NCI-H82 (cell line): ENCODE data around the gene C1QTNF9B.
A peak's percentile ranks its signal among the peaks of the same experiment; 100 is the strongest.
"Not testable (repeated sequence)": the region's sequence is repeated elsewhere in the genome, so short reads cannot be mapped to it uniquely, and the experiment has no call there.

ENCODE experiments used
- DNase-seq: peaks from one replicate; lab custom pipeline; 2025; lab: John Stamatoyannopoulos, UW

C1QTNF9B gene

GRCh38 chr13:23897452-23897919 is at the start of gene C1QTNF9B:
Gene C1QTNF9B (minus strand): TSS chr13:23897502.
- not testable (repeated sequence) for DNase-seq

- DNase-seq, result no peak
Measured at GRCh38 chr13:23946900-23947299, 49.6 kb upstream of the C1QTNF9B start.

GRCh38 chr13:23946067-23946466 is 48.8 kb upstream of the C1QTNF9B start:
- DNase-seq, result no peak

- DNase-seq, result no peak
Measured at GRCh38 chr13:23945612-23946011, 48.3 kb upstream of the C1QTNF9B start.

- DNase-seq, result no peak
Measured at GRCh38 chr13:23941211-23941610, 43.9 kb upstream of the C1QTNF9B start.

- not testable (repeated sequence) for DNase-seq
Measured at GRCh38 chr13:23939666-23940065, 42.4 kb upstream of the C1QTNF9B start.

- no peak for DNase-seq
Measured at GRCh38 chr13:23934520-23934919, 37.2 kb upstream of the C1QTNF9B start.

GRCh38 chr13:23928985-23929384 is 31.7 kb upstream of the C1QTNF9B start:
- DNase-seq, result peak; percentile 98

GRCh38 chr13:23923031-23923430 is 25.7 kb upstream of the C1QTNF9B start:
- no peak for DNase-seq

GRCh38 chr13:23922005-23922932 is 25.0 kb upstream of the C1QTNF9B start:
- no peak for DNase-seq

GRCh38 chr13:23921451-23921888 is 24.2 kb upstream of the C1QTNF9B start:
- DNase-seq, result peak; percentile 80

- DNase-seq, result no peak
Measured at GRCh38 chr13:23919006-23919405, 21.7 kb upstream of the C1QTNF9B start.

- no peak for DNase-seq
Measured at GRCh38 chr13:23918208-23918607, 20.9 kb upstream of the C1QTNF9B start.

GRCh38 chr13:23915308-23915707 is 18.0 kb upstream of the C1QTNF9B start:
- peak; percentile 91 for DNase-seq

GRCh38 chr13:23912469-23912868 is 15.2 kb upstream of the C1QTNF9B start:
- no peak for DNase-seq

- DNase-seq, result no peak
Measured at GRCh38 chr13:23909606-23910005, 12.3 kb upstream of the C1QTNF9B start.

GRCh38 chr13:23905766-23906165 is 8.5 kb upstream of the C1QTNF9B start:
- DNase-seq, result no peak

- no peak for DNase-seq
Measured at GRCh38 chr13:23903906-23904280, 6.6 kb upstream of the C1QTNF9B start.

- DNase-seq, result no peak
Measured at GRCh38 chr13:23902975-23903905, 5.9 kb upstream of the C1QTNF9B start.

- DNase-seq, result no peak
Measured at GRCh38 chr13:23901365-23901764, 4.1 kb upstream of the C1QTNF9B start.

GRCh38 chr13:23899555-23899954 is 2.3 kb upstream of the C1QTNF9B start:
- peak; percentile 27 for DNase-seq

GRCh38 chr13:23898101-23898500 is 799 bp upstream of the C1QTNF9B start:
- DNase-seq, result no peak
